Umbilical cord (tissue), 2 donors: ENCODE results near the gene ANKRD23. TPM values are rescaled to one million over a fixed set of nuclear protein-coding genes. Genes with fewer than 3 reads are reported as not detected.
"Not testable (repeated sequence)": the region's sequence is repeated elsewhere in the genome, so short reads cannot be mapped to it uniquely, and the experiment has no call there.

Source experiments
- DNase-seq: peaks from one replicate; pipeline ENCODE4 v3.0.0-alpha.2; 2015; ENCODE audit warnings: low spot score
- total RNA-seq: library from RNA; depleted of rRNA; stranded (reverse); fragments of >200 nt; gene quantifications from one replicate; pipeline ENCODE4 v1.2.3, GENCODE V29; 2014; ENCODE audit warnings: low replicate concordance; ENCODE audit not compliant: insufficient read depth

ANKRD23 gene
- total RNA-seq, result 6.5 TPM

DNA sequence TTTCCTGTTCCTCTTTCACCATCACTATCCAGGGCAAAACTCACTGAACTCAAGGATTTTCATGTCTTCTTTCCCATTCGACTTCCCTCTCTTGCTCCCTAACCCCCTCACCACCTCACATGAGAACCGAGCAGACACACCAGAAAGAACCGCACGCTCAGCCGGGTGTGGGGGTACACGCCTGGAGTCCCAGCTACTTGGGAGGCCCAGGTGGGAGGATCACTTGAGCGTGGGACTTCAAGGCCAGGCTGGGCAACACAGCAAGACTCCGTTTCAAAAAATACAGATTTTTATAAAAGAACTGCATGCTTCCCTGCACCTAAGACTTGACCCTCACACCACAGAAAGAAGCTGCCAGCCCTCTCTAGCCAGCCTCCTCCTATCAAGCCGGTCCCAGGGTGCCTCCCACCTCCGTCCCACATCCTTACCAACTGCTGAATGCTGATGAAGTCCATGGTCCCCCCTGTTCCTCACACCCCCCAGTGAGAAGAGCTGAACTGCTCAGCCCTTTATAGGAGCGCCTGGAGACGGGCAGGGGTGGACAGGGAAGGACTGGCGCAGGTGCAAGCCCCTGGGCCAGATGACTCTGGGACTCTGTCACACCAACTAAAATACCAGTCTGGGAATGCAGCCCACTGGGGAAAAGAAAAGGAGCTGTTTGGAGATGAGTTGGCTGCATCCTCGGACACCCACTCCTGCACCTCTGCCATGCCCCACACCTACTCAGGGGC is at the start of gene ANKRD23:
Gene ANKRD23, minus strand, starts transcription at position 484 of the 731 bp plus-strand sequence. Its CDS starts 29 bp downstream, at position 455.
- DNase-seq, result no peak

GRCh38 chr2:96891591-96892333 is 47.9 kb upstream of the ANKRD23 start:
- DNase-seq, result peak; percentile 85

GRCh38 chr2:96890726-96891385 is 47.0 kb upstream of the ANKRD23 start:
- DNase-seq, result peak; percentile 96

- no peak for DNase-seq
These were observed 46.4 kb upstream of the ANKRD23 start for GRCh38 chr2:96890252-96890651.

DNA sequence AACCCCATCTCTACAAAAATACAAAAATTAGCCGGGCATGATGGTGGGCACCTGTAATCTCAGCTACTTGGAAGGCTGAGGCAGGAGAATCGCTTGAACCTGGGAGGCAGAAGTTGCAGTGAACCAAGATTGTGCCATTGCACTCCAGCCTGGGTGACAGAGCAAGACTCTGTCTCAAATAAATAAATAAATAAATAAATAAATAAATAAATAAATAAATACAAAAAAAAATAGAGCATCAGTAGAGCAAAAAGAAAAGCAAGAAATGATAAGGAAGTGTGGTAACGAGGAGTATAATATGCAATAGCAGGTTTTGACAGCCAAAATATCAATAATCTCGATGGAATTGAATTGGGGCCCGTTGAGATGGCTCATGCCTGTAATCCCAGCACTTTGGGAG is 45.7 kb upstream of the ANKRD23 start:
- not testable (repeated sequence) for DNase-seq

GRCh38 chr2:96888072-96889011 is 44.5 kb upstream of the ANKRD23 start:
- peak; percentile 87 for DNase-seq

GRCh38 chr2:96887493-96888012 is 43.7 kb upstream of the ANKRD23 start:
- peak; percentile 93 for DNase-seq

- no peak for DNase-seq
These were observed 41.9 kb upstream of the ANKRD23 start for GRCh38 chr2:96885432-96886347.

DNA sequence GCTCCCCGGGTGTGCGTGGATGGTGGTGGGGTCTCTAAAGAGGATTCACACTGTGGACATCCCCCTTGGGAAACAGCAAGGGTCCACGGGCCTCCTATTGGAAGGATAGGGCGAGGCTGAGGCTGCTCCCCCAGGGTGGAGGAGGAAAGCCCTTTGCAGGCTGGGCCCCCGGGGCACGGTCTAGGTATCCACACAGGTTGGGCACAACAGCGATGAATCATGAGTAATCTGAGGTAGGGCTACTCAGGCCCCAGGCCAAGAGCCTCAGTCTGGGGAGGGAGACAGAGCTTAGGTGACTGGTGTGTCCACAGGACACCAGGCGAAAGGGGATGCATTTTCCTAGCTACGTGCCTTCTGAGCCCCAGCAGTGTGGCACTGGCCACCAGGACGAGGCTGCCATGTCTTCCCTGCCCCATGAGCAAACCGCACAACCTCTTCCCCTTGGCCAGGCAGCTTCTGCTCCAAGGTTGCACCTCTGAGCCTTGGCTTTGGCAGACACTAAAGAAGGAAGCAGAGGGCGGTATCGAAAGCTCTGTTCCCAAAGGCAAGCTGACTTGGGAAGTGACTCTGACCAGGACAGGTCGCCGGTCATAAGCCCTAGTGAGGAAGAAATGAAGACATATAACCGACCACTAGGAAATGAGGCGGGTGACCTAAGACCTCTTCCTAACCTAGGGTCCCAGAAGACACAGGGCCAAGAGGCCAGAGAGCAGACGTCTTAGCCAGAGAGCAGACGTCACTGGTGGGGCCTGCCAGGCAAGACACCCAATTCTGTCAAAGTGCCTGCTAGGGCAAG is 40.7 kb upstream of the ANKRD23 start:
- DNase-seq, result no peak

- no peak for DNase-seq
These were observed 39.5 kb upstream of the ANKRD23 start for GRCh38 chr2:96883306-96883705.

DNA sequence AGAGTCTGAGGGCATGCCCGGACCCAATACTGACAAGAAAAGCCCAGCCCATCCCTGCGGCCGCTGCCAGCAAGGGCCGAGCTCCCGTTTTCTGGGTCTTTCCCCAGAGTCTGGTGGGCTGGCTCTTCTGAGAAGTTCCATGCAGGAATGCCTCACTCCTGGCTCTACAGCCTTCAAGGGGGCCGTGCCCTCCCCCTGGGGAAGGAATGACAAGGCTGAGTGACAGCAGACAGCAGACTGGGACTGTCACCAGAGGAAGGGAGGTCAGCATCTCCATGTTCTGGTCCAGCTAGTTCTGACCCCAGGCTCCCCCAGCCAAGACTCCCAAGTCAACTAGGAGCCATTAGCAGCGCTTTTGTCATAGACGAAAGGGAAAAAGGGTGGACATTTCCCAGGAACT is 39.1 kb upstream of the ANKRD23 start:
- DNase-seq, result no peak

DNA sequence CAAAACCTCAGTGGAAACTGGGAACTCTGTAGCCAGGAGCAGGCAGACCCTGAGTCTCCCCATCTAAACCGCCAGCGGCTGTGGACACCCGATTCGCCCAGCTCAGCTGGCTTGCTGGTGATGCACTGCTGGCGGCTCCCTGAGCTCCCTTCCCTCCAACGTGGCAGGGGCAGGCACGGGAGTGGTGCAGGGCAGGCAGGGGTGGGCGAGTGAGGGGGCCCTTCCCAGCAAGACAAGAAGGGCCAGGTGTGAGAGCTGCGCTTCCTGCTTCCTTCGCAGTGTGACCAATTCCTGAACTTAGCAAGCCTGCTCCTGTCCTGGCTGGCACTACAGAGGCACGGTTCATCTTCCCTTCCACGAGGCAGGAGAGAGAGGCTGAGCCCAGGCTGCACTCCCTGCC is 38.4 kb upstream of the ANKRD23 start:
- peak; percentile 54 for DNase-seq

DNA sequence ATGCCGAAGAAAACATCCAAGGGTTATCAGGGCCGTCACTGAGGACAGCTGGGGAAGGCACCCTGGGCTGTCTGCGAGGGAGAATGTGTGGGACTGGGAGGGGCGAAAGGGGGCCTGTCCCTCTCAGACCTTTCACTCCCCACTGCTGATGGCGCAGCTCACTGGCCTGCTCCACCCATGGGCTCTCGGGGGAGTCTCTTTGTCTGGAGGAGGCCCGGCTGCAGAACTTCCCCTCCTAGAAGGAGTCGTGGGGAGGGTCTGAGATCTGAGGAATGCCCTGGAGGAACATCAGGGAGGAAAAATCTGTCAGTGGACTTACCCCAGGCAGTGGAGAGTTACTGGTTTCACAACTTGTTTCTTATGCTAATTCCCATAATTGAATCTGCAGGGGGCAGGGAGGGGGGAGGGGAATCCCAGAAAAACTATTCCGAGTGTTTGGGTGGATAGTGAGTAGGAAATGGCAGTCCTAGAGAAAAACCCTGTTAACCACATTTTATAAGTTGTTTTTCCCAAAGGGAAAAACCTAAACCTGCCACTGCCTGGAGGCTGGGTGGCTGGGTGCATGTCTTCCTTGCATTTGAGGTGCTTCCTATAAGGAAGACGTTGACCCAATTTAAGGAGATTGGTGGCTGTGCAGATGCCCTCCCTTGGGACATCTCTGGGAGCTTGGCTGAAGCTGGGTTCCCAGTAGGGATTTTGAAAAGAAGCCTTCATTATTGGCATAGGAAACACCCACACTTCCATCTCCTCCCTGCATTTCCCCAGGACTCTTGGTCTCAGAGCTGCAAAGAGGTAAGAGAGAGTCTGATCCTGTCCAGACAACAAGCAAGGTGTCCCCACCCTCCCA is 37.8 kb upstream of the ANKRD23 start:
- DNase-seq, result peak; percentile 50

DNA sequence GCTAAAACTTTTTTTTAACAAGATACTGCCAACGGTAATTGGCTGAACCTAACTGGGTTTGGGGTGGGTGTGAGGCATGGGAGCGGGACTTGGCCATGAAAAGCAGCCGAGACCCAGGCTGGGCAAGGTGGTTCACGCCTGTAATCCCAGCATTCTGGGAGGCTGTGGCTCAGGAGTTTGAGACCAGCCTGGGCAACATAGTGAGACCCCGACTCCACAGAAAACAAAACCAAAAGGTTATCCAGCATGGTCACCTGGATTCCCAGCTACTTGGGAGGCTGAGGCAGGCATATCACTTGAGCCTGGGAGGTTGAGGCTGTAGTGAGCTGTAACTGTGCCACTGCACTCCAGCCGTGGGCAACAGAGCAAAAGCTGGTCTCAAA is 37.1 kb upstream of the ANKRD23 start:
- DNase-seq, result no peak

DNA sequence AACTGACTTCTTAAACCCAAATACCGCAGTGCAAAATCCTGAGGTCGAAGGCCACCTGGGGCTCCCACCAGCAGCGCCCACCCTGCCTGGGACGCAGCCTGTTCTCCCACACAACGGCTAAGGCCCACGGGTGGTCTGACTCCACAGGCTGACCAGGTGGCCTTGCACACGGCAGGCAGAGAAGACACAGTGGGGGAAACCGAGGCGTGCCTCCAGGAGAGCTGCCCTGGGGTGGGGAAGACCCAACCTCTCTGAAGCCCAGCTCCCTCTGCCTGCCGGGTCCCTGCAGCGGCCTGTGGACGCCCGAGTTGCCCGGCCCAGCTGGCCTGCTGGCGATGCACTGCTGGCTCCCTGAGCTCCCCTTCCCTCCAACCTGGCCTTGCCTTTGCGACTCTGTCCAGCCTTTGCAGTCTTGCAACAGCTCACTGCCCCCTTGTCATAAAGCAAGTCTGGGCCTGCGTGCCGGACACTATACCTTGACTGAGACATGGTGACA is 35.8 kb upstream of the ANKRD23 start:
- DNase-seq, result no peak

DNA sequence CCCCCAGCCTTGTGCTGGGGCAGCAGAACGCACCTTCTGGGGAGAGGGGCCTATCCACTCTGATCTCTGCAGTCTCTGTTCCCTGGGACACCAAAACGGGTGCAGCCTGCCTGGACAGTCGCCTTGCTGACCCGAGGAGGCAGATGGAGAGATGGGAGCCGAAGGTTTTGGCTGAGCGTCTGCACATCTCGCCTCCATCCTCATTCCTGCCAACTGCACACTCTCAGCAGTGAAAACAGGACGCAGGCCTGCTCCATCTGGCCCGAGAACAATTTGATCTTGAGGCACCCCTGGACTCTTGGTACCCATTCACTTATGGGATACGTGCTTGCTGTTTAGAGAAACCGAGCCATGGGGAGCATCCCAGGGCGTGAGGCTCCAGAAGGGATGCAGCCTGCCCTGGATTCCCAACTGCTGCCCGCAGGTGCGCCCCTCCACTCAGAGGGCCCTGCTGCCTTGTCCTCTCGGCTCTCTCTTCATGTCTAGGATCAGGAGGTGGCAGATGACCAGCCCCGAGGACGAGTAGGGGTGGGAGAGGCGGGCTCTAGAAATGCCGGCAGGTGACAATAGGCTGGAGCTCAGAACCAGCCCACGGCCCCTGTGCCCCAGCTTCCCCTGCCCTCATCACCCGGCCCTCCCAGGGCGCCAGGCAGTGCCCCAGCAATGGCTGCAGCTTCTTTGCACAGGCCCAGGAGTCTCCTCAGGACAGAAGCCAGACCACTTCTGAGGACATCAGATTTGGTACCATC is 35.1 kb upstream of the ANKRD23 start:
- DNase-seq, result no peak

DNA sequence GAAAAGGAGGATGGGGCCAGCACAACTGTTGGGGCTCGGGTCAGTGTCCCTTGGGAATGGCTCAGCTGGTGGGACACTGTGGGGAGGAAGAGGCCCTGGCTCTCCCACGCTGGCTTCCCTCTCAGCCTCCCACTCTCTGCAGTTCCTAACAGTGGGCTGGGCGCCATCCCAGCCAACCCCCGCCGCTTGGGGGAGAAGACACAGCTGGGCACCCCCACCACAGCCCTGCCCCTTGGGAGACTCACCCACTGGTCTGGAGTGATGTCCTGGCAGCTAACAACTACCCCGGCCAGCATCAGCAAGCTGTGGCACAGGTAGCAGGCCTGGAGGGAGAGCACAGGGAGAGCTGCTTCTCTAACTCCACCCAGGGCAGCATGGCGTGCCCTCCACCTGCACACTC is 34.4 kb upstream of the ANKRD23 start:
- no peak for DNase-seq
